ENCODE results near the gene FAM53B. TPM values are rescaled to one million over a fixed set of nuclear protein-coding genes. Genes with fewer than 3 reads are reported as not detected.

FAM53B gene
- total RNA-seq, 4 donors from 2014 or later, result 25.2 to 43.3 (median 34.7) TPM

DNA sequence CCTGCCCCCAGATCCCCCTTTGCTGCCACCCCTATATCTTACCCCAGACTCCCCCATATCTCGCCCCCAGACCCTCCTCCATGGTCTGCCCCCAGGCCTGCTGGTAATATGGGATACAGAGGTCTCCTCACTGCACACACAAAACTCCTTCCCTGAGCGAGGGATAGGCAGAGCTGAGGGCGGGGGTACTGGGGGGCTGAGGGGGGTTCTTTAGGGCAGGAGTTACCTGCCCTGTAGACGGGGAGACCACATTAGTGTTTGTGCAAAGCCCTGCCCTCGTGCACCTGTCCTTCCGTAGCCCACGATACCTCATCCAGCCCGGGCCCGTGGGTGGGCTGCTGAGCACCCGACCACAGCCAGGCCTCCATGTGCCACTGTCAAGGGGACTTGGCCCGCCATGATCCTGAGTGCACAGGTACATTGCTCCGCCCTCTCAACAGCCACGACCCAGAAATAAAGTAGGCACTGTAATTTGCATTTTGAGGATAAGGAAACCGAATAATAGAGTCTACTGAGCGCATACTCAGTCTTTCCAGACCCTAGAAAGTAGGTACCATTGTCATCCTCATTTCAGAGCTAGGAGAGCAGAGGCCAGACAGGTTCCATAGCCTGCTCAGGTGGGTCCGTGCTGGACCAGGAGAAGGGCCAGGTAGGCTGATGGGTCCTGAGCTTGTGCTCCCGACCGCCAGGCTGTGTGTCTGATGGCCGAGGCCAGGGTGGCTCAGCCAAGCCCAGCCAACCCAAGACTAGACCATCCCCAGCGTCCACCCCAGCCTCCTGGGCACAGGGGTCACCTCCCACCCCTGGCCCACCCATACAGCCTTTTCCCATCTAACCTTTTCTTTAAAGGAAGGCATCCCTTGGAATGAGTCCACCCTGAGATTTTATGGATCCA lies 167.4 kb downstream of the FAM53B start:
- H3K4me3 ChIP-seq, result no peak overlapping the region
- no peaks in the 10 kb centered on the region for H3K27me3 ChIP-seq
- intact Hi-C loops (cut with DNase I), result no loop called here
- TF ChIP-seq POLR2A (IDR thresholded peaks at IDR 0.05; ENCODE audit: low read depth) (no peak), EP300 (IDR thresholded peaks at IDR 0.05) (no peak), POLR2AphosphoS5 (IDR thresholded peaks at IDR 0.05) (no peak)
- TF ChIP-seq, protein P1, sequence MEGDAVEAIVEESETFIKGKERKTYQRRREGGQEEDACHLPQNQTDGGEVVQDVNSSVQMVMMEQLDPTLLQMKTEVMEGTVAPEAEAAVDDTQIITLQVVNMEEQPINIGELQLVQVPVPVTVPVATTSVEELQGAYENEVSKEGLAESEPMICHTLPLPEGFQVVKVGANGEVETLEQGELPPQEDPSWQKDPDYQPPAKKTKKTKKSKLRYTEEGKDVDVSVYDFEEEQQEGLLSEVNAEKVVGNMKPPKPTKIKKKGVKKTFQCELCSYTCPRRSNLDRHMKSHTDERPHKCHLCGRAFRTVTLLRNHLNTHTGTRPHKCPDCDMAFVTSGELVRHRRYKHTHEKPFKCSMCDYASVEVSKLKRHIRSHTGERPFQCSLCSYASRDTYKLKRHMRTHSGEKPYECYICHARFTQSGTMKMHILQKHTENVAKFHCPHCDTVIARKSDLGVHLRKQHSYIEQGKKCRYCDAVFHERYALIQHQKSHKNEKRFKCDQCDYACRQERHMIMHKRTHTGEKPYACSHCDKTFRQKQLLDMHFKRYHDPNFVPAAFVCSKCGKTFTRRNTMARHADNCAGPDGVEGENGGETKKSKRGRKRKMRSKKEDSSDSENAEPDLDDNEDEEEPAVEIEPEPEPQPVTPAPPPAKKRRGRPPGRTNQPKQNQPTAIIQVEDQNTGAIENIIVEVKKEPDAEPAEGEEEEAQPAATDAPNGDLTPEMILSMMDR (IDR thresholded peaks at IDR 0.05), result no peak
- WGBS, result 88% methylated on average over 19 of the region's 20 CpGs
- DNase-seq (ENCODE audit: extremely low spot score), result no peak
- H3K27ac ChIP-seq (replicated peaks in 1 of 4), result no peak overlapping the region
- H3K4me1 ChIP-seq, result no peaks in the 10 kb centered on the region
- no peaks in the 10 kb centered on the region for H3K36me3 ChIP-seq
- no peaks in the 10 kb centered on the region for H3K9me3 ChIP-seq

DNA sequence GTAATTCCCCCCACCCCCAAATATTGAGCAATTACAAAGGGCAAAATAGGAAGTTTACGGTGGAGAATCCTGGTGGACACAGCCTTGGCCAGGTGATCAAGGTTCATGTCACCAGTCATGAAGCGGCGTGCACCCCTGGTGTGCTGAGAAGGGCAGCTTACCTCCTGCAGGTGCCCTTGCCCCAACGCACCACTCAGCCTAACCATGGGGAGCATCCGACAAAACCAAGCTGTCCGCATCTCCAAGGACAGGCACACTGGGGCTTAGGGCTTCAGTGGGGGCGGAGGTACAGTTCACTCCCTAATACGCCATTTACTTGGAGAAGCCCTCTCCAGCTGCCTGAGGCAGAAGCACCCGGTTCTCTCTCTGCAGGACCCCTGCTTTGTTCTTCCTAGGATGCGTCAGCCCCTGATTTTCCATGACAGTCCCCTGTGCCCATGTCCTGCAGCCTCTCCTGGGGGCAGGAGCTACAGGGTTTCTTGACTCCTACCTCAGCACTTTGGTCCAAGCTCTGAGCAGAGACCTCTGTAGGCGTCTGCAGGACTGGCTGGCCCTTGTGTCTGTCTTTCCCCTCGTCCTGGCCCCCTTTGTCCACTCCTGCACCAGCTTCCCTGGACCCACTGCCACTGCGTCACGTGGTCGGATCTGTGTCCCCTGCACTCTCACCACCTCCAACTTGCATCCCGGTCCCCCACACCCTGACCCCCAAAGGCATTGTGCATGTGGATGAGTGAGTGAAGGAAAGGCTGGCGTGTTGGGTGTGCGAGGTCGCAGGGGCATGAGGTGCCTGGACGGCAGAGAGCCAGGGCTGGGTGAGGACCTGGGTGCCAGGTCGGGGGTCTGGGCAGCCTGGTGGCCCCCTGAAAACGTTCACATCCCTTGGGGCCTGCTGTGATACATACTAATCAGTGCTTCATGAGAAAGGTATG lies 168.8 kb downstream of the FAM53B start:
- Histone ChIP-seq H3K9me3 (no peaks in the 10 kb centered on the region), H3K4me1 (no peaks in the 10 kb centered on the region), H3K27ac (replicated peaks in 1 of 4) (no peak overlapping the region), H3K27me3 (no peaks in the 10 kb centered on the region), H3K36me3 (no peaks in the 10 kb centered on the region), H3K4me3 (no peak overlapping the region)
- intact Hi-C loops (cut with DNase I), result no loop called here
- no peak for DNase-seq (ENCODE audit: extremely low spot score)
- WGBS, result 86% methylated on average over 17 of the region's 22 CpGs
- TF ChIP-seq POLR2A (IDR thresholded peaks at IDR 0.05; ENCODE audit: low read depth) (no peak), EP300 (IDR thresholded peaks at IDR 0.05) (no peak), POLR2AphosphoS5 (IDR thresholded peaks at IDR 0.05) (no peak)
- TF ChIP-seq, protein P1 (IDR thresholded peaks at IDR 0.05), result no peak

DNA sequence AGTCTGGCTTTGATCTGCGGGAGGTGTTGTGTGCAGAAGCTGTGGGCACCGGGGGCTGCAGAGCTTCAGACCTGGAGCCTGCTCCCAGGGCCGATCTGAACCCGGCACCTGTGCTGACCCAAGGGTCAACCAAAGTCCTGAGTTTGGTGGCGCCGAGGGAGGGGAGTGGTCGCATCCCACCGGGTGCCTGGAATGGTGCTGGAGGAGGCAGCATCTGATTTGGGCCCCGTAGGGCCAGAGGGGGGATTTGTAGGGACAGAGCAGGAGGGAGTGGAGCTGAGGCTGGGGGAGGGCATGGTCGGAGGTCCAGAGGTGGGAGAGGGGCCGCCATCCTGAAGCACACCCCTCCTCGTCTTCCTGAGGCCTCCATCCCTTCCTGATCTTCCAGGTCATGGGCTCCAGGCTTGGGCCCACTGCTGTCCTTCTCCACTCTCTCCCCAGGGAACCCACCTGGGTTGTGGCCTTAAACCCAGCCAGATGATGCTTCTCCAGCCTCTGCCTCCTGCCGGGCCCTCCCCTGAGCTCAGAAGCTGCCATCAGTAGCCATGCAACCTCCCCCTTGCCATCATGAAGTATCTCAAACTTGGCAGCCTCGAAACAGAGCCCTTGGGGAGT lies 169.6 kb downstream of the FAM53B start:
- Histone ChIP-seq H3K27me3 (no peaks in the 10 kb centered on the region), H3K36me3 (no peaks in the 10 kb centered on the region), H3K4me1 (no peaks in the 10 kb centered on the region), H3K9me3 (no peaks in the 10 kb centered on the region), H3K27ac (replicated peaks in 1 of 4) (no peak overlapping the region), H3K4me3 (no peak overlapping the region)
- no peak for DNase-seq (ENCODE audit: extremely low spot score)
- intact Hi-C loops (cut with DNase I), result no loop called here
- 94% methylated on average over 13 of the region's 14 CpGs for WGBS
- TF ChIP-seq EP300 (IDR thresholded peaks at IDR 0.05) (no peak), POLR2A (IDR thresholded peaks at IDR 0.05; ENCODE audit: low read depth) (no peak), POLR2AphosphoS5 (IDR thresholded peaks at IDR 0.05) (no peak)
- TF ChIP-seq, protein P1 (IDR thresholded peaks at IDR 0.05), result no peak

DNA sequence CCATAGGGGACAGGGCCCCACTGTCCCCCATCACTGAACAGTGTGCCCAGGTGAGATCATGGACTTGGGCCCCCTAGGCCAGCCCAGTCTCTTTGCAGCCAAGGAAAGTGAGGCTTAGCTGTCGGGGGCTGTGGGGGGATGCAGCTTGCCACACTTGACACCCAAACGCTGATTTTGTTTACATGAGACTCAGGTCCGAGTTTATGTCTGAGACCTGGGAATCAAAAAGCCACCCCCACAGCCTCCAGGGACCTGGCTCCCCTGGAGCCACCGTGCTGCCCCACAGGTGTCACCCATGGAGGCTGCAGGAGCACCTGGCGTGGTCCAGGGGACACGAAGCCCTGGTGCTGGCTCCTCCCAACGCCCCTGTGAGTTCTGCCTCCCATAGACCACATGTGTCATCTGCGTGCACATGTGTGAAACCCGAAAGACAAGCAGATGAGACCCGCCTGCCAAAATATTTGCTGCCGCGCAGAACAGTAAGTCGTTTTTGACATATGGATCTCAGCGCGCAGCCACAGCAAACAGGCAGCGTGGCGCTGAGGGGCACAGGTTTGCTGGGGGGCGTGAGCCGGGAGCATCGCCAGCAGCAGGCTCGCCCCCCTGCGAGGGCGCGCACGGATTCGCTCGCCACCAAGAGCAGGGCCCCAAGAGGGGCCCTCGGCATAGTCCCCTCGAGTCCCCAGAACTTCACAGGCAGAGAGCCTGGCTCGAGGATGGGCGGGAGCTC lies 170.3 kb downstream of the FAM53B start:
- no peaks in the 10 kb centered on the region for H3K36me3 ChIP-seq
- H3K4me1 ChIP-seq, result no peaks in the 10 kb centered on the region
- no peaks in the 10 kb centered on the region for H3K27me3 ChIP-seq
- H3K4me3 ChIP-seq, result no peak overlapping the region
- no peaks in the 10 kb centered on the region for H3K9me3 ChIP-seq
- intact Hi-C loops (cut with DNase I), result no loop called here
- 91% methylated on average over 23 of the region's 31 CpGs for WGBS
- no peak overlapping the region for H3K27ac ChIP-seq (replicated peaks in 1 of 4)
- no peak for DNase-seq (ENCODE audit: extremely low spot score)
- TF ChIP-seq, protein P1 (IDR thresholded peaks at IDR 0.05), result no peak
- TF ChIP-seq EP300 (IDR thresholded peaks at IDR 0.05) (no peak), POLR2A (IDR thresholded peaks at IDR 0.05; ENCODE audit: low read depth) (no peak), POLR2AphosphoS5 (IDR thresholded peaks at IDR 0.05) (no peak)

Measured in esophagus muscularis mucosa (tissue), 4 donors.